HG02623 (cell line): ENCODE data around the gene GNS.
"Not testable (repeated sequence)": the region's sequence is repeated elsewhere in the genome, so short reads cannot be mapped to it uniquely, and the experiment has no call there.

Experiments used
- ATAC-seq: cut with Tn5 transposase; IDR thresholded peaks from one replicate; pipeline ENCODE4 v1.9.1; 2021; ENCODE audit warnings: moderate library complexity; ENCODE audit not compliant: unreplicated experiment

GNS gene

GRCh38 chr12:64700532-64700931 is 58.7 kb downstream of the GNS start:
- no peak for ATAC-seq

DNA sequence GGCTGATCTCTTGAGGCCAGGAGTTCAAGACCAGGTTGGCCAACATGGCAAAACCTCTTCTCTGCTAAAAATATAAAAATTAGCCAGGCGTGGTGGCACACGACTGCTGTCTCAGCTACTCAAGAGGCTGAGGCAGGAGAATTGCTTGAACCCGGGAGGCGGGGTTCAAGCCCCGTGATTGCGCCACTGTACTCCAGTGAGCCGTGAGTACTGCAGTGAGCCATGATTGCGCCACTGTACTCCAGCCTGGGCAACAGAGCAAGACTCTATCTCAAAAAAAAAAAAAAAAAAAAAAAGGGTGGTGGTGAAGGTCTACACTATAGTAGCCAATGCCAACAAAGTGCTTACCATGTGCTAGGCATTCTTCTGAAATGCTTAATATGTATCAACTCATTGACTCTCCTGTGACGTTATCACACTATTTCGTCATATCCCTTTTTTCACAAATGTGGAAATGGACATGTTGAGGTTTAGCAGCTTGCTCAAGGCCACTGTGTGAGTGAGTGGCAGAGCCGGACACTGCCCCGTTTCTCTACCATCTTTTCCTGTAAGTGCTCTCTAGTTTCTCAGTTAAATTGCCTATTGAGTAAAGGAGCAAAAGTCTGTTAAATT is 59.6 kb downstream of the GNS start:
- no peak for ATAC-seq

GRCh38 chr12:64696080-64696741 is 63.0 kb downstream of the GNS start:
- ATAC-seq = no peak

DNA sequence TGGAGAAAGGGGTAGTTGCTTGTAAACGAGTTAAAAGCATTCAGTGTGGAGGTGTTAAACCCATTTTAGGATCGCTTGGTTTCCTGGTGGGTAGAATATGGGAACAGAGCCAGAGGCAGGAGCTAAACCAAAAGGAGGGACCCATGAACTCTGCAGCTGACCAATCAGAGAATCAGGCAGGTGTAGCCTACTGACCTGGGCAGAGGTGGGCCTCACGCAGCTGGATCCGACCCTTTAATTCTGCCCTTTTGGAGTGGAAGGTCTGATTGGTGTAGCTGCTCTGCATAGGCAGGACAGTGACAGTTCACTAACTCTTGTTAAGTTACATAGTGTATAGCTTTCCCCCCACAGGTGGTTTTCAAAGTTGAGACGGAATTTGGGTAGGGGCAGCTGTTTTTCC is 63.7 kb downstream of the GNS start:
- no peak for ATAC-seq

DNA sequence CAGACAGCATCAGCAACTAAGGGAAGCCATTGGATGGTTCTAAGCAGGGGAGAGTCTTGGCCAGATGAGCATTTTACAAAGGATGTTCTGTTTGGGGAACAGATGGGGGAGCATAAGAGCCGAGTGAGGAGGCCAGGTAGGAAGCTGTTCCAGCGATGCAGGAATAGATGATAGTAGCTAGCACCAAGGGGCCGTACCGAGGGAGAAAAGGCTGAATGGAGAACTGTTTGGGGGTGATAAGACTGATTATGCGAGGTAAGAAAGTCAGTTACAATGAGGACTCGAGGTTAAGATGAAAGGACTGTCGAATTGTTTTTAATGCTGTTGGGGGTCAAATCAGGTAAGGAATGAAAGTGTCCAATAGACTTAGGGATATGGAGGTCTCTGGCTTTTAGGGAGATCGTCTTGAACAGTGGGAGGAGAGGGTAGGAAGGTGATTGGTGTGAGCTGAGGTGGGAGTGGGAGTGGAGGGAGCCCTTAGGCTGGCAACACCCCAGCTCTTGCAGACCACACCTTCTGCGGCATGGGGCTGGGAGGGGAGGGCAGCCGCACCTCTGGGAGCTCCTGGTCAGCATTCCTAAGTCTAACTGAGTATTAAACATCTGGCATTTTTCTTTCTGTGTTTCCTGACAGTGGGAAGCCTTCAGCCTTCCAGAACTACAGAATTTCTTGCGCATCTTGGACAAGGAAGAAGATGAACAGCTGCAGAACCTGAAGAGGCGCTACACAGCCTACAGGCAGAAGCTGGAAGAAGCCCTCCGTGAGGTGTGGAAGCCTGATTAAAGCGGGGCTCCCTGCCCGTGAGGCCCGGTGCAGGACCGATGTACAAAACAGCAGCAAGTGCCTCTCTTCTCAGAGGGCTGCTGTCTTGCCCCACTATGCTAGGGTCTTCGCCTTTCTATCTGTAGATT is 64.8 kb downstream of the GNS start:
- ATAC-seq = no peak

- ATAC-seq = no peak
Measured at GRCh38 chr12:64691795-64692583, 67.2 kb downstream of the GNS start.

DNA sequence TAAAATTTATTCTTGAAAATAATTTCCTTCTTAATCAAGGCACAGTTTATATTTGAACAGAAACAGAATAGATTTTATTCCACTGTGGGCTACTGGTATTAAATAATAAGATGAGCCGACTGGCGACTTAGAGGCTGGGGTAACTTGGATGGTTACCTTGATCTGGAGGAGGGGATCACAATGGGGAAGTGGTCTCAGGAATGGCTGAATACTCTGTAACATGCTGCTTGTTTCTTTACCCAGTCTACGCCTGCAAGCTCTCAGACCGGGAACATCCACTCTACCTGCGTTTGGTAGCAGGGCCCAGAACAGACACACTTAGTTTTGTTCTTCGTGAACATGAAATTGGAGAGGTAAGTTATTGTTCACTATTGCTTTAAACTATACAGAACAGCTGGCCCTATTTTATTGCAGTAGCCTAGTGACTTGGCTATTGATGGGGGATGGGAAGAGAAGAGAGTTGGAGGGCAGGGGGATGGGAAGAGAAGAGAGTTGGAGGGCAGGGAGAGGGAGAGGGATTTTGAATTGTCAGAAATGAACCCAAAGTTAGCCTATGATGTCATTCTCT is 67.9 kb downstream of the GNS start:
- no peak for ATAC-seq

DNA sequence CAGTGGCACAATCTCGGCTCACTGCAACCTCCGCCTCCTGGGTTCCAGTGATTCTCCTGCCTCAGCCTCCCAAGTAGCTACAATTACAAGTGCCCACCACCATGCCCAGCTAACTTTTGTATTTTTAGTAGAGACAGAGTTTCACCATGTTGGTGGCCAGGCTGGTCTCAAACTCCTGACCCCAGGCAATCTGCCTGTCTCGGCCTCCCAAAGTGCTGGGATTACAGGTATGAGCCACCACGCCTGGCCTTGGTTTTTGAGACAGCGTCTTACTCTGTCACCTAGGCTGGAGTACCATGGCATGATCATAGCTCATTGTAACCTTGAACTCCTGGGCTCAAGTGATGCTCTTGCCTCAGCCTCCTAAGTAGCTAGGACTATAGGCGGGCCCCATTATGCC is 69.0 kb downstream of the GNS start:
- not testable (repeated sequence) for ATAC-seq

DNA sequence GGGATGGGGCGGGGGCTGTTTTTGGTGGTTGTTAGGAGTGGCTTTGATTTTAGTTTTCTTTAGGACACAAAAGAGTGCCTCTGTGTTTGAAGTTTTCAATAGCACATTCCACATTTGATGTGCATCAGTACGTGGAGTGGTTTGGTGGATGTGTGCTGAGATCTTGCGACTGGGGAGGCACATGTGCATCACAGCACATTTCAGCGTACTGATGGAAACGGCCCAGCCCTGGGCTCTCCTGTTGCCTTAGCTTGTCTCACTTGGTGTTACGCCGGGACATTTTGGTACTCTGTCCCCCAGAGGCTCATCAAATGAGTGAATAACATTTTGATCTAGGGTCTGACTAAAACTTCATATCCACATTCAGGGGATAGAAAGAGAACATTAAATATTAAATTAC is 70.5 kb downstream of the GNS start:
- ATAC-seq = no peak

DNA sequence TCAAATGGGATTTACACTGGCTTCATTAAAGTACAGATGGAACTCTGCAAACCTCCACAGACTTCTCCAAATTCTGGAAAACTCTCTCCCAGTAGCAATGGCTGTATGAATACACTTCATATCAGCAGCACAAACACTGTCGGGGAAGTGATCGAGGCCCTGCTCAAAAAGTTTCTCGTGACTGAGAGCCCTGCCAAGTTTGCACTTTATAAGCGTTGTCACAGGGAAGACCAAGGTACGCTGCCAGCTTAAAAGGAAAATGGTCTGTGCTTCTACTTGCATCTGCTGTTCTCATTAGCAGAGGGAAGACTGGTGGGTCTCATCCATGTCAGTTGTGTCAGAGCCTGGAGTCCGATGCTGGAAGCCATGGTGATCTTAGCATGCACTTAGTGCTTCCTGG is 71.0 kb downstream of the GNS start:
- ATAC-seq = no peak

DNA sequence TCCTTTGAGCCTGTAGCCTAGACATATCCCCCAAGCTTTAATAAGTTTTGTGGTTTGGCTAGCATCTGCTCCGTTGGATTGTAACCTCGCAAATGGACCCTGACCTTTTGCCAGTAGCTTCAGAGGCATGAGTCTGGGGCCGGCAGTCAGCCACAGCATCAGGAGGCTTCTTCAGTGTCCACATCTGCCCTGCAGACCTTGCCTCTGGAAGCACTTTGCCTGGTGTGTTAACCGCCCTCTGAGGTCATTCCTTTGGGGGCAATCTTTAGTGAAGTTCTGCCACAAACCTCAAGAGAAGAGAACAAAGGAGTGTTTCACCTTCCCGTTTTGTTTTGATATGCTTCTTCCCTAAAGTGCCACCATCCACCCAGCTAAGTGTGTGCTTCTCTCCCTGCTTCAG is 71.4 kb downstream of the GNS start:
- no peak for ATAC-seq

DNA sequence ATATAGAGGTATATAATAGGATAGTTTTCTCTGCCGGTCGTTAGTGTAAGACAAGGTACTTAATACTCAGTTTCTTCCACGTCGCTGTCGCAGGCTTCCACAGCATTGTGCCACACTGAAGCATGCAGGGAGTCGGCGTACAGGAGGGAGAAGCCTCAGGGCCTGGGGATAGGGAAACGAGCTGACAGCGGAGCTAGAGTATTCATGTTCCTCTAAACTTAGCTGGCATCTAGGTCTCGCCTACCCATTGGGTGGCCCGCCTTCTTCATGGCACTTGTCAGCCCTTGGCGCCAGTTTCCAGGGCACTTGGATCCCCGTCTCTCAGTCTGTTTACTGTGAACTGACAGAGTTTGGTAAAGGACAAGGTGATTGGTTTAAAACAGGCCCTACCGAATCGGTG is 73.6 kb downstream of the GNS start:
- ATAC-seq = no peak

DNA sequence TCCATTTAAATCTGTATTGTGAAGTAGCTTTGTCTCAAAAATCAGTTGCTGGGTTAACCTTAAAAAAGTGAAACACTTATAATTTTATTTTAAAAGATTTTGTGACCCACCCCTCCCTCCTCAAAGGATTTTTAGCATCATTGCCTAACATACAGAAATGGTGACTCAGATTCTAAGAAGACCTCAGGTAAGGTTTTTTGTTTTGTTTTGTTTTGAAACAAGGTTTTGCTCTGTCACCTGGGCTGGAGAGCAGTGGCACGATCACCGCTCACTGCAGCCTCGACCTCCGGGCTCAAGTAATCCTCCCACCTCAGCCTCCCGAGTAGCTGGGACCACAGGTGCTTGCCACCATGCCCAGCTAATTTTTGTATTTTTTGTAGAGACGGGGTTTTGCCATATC is 74.2 kb downstream of the GNS start:
- no peak for ATAC-seq

DNA sequence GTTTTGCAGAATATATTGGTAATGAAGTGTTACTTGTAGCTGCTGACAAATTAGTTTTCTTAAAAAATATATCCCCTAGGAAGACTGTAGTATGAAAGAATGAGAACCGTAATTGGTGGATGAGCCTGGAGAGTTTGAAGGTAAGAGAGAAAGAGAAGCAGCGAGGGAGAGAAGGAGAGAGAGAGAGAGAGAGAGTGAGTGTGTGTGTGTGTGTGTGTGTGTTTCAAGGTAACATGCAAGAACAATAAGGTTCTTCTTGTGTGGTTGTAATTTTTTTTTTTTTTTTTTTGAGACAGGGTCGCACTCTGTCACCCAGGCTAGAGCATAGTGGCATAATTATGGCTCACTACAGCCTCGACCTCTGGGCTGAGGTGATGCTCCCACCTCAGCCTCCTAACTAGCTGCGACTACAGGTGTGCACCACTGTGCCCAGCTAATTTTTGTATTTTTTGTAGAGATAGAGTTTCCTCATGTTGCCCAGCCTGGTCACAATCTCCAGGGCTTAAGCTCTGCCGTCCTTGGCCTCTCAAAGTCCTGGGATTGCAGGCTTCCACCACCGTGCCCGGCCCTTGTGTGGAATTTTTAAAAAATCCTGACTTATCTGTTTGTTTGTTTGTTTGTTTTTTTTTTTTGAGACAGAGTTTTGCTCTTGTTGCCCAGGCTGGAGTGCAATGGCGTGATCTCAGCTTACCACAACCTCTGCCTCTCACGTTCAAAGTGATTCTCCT is 75.2 kb downstream of the GNS start:
- ATAC-seq = no peak

DNA sequence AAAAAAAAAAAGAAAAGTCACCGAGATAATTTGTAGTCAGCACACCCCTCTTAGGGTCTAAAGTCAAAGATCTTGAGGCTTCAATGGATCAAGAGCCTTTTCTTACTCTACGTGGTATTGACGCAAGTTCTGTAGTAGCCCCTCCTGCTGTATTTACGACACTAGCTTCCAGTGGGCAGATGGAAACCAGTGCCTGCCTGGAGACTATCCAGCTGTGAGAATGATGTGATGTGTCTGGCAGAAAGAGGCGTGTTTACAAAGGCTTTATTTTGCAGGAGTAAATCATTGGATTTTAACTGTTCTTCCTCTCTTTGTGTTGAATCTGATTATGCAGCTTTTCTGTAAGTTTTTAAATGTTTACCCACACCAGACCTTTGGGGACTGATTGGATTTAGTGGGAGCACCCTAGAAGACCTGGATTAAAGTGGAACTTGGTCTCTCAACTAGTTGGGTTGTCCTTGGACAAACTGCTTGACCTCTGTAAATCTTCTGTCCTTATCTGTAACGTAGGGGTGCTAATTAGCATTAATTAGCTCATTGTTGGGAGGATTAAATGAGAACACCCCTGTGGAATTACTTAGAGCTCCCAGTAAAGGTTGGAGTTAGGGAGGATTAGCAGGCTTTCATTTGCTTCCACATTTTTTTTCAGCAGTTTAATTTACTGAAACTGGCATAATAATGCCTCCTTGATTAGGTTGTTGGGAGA is 76.5 kb downstream of the GNS start:
- ATAC-seq = no peak

- ATAC-seq = no peak
Measured at GRCh38 chr12:64681200-64682052, 77.8 kb downstream of the GNS start.

DNA sequence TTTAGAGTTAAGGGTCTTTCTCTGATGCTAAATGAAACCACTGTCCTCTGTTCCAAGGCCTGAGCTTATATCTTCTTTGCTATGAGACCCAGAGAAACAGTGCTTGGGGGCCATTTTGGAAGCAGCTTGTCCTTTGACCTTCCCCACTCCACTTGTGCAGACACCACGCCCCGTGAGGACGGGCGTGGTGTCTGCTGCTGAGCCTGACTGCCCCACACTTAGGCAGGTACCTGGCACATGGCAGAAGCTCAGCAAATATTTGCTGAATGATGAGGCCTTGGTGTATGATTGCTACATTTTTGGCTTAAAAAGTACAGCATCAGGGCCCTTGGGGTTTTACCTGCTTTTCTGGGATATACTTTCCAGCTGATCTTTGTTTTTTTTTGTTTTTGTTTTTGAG is 79.0 kb downstream of the GNS start:
- no peak for ATAC-seq

DNA sequence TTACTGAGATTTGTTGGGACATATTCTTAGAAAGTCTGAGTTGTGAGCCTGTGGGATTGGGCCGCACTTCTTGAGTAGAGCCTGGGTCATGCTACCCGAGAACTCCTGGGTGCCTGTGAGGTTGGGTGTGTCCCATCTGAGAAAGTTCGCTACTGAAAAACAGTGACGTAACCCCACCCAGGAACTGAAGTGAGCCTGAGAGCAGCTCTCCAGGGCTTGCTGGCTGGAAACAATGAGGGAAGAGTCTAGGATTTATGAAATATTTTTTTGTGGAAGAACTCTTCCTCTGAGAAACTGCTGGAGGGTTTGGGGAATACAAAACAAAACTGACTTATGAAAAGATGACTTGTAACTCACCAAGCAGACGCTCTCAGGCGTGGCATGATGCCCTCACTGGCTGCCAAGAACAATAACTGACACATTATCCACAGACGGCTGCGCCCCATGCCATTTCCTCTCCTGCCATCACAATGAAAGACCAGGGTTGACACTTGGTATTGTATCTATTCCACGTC is 79.7 kb downstream of the GNS start:
- no peak for ATAC-seq
